HT1080 (cell line): ENCODE measurements around the gene OR2F2. TPM values are rescaled to one million over a fixed set of nuclear protein-coding genes. Genes with fewer than 3 reads are reported as not detected.

Experiments
- DNase-seq: peaks from one replicate; pipeline ENCODE4 v3.0.0-alpha.2; 2015; ENCODE audit warnings: low read depth
- total RNA-seq: library from RNA; depleted of rRNA; stranded (reverse); fragments of >200 nt; shearing (Covaris generic); gene quantifications from 2 replicates; pipeline ENCODE4 v1.2.3, GENCODE V29; 2014; rRNA removed

The OR2F2 gene
- total RNA-seq, 1 experiment from 2014 or later, result not detected

DNA sequence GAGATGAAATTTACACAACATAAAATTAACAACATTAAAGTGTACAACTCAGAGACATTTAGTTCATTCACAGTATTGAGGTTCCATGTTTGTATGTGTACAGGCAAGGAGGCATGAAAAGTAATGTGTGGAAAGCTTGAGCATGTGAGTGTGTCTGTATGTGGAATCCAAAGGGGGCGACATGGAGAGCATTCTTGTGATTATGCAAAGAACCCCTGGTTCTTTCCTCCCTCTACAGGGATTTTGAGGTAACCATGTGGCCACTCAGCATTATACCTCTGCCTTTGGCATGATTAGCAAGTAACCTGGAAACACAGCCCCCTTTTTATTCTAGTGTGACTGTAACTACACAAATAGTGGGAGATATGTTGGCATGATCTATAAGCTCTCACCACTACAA is 40.6 kb downstream of the OR2F2 start:
- DNase-seq, result no peak

DNA sequence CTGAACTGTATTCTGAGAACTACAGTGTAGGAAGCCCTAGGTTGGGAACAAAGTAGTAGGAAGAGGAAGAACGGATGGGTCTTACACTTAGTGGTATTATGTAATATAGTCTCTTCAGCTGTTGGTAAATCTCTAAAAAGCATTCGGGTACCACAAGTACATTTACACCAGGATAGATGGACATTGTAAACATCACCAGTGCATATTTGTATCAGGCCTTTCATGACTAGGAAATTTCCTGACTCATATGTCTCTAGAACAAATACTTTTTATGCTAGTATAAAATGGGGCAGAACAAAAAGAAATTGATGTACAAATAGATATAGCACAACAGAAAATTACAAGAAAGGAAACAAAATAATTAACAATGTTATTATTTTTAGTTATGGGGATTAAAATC is 43.6 kb downstream of the OR2F2 start:
- no peak for DNase-seq

DNA sequence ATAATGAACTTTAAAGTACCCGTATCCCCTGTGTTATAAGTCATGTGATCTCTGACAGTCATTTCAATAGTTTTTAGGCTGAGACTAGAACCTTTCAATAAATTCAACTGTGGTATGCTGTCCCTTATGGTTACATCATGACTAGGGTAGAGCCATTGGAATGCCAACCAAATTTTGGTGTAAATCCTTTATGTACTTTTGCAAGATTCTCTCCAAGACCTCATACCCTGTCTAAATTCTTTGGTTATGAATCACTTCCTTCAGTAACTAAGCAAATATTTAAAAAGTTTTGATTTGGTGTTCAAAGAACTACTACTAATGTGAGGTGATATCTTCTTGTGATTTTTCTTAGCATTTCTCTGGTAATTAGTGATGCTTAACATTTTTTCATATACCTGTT is 44.3 kb downstream of the OR2F2 start:
- DNase-seq, result peak; percentile 78

DNA sequence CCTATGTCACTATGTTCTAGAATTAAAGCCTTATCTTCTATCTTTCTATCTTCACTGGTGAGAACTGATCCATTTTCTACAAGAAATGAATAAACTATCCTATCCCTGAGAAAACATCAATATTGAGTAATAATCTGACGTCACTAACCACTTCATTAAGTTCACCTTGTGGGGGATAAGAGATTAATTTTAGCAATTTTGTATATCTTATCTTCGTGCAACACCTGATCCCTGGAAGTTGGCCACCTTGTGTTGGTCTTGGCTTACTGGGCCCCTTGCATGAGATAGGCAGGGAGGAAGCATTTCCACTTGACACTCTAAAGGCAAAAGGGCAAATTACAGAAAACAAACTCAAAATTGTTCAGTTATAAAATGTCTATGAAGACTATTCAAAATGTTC is 45.0 kb downstream of the OR2F2 start:
- no peak for DNase-seq

DNA sequence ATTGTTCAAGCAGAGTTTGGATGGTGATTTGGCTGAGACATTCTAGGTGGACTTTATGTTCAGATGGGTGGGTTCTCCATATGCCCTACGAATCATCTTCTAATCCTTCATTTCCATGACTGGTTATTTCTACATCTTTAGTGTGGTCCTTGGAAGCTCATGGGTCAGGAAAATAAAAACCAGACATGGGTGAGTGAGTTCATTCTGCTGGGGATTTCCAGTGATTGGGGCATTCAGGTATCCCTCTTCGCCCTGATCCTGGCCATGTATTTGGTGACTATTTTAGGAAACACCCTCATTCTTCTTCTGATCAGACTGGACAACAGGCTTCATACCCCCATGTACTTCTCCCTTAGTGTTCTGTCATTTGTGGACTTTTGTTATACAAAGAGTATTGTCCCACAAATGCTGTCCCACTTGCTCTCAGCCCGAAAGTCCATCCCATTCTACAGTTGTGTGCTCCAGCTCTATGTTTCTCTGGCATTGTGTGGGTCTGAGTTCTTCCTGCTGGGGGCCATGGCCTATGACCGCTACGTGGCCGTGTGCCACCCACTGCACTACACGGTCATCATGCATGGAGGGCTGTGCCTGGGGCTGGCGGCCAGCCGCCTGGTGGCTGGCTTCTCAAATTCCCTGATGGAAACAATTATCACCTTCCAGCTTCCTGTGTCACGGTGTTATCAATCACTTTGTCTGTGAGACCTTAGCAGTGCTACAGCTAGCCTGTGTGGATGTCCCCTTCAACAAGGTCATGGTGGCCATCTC is 45.9 kb downstream of the OR2F2 start:
- DNase-seq, result no peak

DNA sequence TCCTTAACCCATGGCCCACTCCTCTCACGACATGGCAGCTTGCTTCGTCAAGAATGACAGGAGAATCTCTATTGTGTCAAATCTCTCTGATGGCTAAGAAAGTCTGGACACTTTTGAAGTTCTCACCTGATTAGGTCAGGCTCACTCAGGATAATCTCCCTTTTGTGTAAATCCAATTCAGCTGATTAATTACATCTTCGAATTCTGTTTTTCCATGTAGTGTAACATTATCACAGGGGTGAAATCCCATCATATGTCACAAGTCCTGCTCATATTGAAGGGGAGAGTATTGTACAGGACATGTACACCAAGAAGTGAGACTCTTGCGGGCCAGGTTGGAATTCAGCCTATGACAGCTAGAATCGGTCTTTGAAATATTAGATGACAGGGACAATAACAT is 48.9 kb downstream of the OR2F2 start:
- no peak for DNase-seq

Other genes with a start within 250 kb of the OR2F2 start
- not detected in 2 replicates for gene CTAGE6, start 177.5 kb upstream of the OR2F2 start, total RNA-seq
- 15.6 and 16.7 TPM in 2 replicates for gene TCAF1, start 33.1 kb upstream of the OR2F2 start, total RNA-seq
- gene OR2F1, start 19.6 kb downstream of the OR2F2 start, total RNA-seq, result not detected in 2 replicates
- not detected in 2 replicates for gene OR6B1, start 65.1 kb downstream of the OR2F2 start, total RNA-seq
- gene OR2A5, start 113.7 kb downstream of the OR2F2 start, total RNA-seq, result not detected in 2 replicates
- gene OR2A25, start 134.6 kb downstream of the OR2F2 start, total RNA-seq, result not detected in 2 replicates
- not detected in 2 replicates for gene OR2A12, start 151.0 kb downstream of the OR2F2 start, total RNA-seq
- gene OR2A2, start 174.3 kb downstream of the OR2F2 start, total RNA-seq, result not detected in 2 replicates
- gene OR2A14, start 187.9 kb downstream of the OR2F2 start, total RNA-seq, result not detected in 2 replicates
- gene CTAGE4, start 248.2 kb downstream of the OR2F2 start, total RNA-seq, result 0.14 and 0.17 TPM in 2 replicates